Hematopoietic multipotent progenitor cell treated with erythropoietin and hydrocortisone succinate and interleukin-3 and kit ligand, for 6 days (in vitro differentiated cells): ENCODE measurements around the gene SMARCC1.

Experiments used
- DNase-seq: peaks from one replicate; pipeline ENCODE4 v3.0.0-alpha.2; 2015

Gene SMARCC1

DNA sequence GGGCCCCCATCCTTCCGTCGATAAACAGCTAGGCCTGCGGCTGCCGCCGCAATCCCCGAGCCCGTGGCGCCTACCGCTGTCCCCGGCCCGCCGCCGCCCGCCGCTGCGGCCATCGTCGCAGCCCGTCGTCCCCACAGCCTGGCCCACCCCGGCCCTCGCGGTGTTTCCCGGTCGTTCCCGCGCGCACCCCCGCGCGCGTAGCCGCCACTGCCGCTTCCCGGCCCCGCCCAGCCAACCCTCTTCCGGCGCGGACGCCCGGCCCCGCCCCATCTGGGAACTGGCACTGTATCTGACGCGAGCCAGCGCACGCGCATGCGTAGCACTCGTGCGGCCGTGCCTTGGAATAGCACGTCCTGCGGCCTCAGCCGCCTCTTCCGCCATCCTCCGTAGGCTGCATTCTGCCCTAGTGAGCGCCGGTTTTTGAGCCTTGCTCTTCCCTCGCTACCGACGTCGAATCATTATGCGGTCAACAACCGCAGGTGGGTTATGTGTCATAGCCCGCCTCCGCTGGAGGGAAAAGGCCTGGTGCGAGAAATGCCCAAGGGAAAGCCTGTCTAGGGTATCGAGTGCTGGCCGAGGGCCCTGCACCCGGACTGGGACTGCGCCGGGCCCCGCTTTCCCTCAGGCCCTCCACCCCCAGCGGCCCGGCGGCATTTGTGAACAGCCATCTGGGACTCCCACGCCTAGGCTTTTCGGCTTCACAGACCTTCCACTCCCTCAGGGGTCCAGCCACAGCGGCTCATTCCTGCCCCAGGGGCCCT lies at the start of gene SMARCC1:
Gene SMARCC1, minus strand, starts transcription at position 209 of the 761 bp plus-strand sequence. Its CDS starts 96 bp downstream, at position 113.
- DNase-seq = peak; percentile 98

DNA sequence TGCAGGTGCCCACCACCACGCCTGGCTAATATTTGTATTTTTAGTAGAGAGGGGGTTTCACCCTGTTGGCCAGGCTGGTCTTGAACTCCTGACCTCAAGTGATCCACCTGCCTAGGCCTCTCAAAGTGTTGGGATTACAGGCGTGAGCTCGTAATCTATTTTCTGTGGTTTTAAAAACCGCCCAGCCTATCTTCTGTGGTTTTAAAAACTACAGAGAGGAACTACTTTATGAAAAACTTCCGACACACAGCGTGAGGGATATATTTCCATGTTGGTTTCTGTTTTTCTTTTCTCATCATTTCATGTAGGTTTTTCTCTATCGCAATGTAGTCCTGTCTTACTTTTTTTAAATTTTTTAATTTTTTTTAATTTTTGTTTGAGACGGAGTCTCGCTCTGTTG lies 47.8 kb upstream of the SMARCC1 start:
- peak; percentile 64 for DNase-seq

DNA sequence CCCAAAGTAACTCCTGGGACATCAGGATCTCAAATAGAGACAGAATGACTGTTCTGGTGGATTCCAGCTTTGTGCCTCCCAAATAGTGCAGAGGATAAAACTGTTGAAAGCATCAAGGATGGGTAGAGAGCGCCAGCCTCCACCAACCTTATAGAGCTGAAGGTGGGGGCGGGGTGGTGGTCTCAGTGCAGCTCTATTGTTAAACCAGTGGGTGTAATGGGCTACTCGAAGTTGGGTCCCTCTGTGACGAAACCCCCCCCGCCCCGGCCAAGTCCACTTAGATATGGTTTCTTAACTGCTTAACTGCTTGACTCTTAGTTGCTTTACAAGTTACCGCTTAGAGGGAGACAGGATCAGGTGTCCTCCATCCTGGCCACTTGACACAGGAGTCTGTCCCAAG lies 43.9 kb upstream of the SMARCC1 start:
- DNase-seq = peak; percentile 20

DNA sequence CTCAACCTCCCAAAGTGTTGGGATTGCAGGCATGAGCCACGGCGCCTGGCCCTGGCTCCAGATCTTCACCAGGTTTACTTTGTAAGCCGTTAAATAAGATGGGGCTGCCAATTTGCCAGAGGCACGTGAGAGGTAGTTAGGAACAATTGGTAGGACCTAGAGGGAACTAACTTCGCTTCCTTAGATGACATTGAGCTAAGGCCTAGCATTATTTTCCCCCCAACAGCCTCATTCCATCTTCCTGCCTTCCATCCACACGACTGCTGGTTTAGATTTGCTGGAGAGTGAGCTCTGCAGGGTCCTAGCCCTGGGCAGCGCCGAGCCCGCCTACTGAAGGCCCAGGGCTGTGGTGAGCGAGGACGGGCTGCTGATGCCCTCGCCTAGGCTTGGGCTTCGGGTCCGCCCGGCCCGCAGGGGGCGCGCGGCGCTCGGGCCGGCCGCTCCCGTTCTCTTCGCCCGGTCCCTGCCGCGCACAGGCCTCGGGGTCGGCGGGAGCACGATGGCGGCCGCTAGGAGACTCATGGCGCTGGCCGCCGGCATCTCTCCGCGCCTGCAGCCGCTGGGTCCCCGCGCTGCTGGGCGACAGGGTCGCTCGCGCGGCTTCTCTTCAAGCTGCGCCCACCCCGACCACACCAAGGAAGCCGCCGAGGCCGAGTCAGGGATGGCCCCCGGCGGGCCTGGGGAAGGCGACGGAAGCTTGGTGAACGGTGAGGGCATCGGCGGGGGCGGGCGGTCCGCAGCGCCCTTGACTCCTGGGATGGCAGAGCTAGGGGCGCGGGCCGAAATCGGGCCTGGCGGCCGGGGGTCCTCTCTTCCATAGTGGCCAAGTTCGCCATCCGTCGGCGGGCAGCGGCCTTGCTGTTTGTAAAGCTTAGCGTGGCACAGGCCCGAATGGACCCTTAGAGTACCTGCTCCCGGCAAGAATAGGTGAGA lies 43.1 kb upstream of the SMARCC1 start:
- peak; percentile 89 for DNase-seq

DNA sequence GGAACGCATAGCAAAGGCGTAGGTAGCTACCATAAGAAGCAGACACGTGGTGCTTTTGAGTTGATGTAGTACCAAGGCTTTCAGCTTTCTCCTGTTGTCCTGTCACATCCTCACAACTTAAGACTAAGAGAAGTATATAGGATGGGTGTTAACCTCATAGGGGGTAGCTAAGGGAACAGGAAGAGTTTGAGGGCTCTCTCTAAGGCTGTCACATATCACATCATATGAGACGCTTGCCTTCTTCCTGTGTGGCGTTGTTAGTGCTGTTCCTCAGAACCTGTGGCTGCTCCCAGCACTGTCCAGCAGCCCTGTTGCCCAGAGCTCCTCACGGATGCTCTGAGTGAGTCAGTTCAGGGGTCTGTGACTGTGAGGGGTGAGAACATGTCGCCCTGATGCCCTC lies 35.9 kb upstream of the SMARCC1 start:
- no peak for DNase-seq

DNA sequence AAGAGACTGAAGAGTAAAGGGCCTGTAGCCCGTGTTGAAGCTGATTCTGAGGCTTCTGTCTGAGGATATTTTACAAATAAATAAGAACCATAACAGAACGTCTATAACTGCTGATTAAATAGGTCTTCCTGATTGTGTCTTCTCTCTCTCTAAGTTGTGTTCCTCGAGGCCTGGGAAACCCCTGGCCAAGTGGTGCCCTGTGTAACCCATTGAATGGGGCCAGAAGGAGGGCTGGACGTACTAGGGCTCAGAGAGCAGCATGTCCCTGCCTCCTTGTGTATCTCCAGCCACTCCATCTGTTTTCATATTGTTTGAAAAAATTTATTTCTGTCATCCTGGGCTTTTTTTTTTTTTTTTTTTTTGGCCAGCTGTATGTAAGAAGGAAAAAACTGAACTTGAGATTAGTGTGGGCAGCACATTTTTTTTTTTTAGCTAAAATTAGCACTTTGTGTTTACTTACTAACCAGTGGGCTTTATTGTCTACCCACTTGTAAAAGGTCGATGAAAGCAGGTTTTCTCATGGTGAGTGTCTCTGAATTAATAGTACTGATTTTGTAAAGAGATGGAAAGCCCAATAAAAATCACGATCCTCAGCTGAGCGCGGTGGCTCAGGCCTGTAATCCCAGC lies 32.0 kb upstream of the SMARCC1 start:
- DNase-seq = no peak

DNA sequence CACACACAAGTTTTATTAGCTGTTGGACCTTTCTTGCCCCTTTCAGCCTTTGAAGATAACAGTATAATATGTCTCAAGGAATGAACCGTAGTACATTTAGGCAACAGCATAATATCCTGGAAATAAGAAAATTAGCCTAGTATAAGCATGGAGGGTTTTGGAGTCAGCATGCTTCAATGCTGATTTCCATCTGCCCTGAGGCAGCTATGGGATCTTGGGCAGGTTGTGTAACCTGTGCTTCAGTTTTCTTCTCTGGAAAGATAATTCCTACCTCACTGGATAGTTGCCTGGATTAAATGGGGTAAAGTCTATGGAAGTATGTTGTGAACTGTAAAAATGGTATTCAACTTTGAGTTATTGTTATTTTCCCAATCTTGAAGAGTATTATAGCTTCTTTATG lies 22.9 kb upstream of the SMARCC1 start:
- no peak for DNase-seq

DNA sequence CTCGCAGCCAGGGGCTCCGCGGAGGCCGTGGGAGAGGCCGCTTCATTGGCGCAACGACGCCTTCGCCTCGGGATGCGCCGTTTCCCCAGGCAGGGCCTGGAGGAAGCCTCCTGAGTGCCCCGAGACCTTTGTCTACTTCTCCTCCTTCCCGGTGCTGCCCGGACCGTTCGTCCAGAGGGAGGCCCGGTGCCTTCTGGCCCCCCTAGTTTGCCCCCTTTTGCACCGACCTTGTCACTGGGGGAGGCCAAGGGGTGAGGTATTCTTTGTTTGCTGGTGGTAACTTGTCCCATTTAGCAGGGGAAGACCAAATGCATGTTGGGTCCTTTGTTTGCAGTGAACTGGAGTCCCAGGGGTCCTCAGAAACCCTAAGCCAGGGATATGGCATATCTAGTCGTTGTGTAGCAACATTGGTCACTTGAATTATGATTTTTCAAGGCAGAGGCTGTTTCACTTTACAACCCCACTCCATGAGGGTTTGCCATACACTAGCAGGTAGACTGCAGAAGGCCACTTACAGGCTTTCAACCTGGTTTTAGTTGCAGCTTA lies 21.9 kb upstream of the SMARCC1 start:
- peak; percentile 35 for DNase-seq

DNA sequence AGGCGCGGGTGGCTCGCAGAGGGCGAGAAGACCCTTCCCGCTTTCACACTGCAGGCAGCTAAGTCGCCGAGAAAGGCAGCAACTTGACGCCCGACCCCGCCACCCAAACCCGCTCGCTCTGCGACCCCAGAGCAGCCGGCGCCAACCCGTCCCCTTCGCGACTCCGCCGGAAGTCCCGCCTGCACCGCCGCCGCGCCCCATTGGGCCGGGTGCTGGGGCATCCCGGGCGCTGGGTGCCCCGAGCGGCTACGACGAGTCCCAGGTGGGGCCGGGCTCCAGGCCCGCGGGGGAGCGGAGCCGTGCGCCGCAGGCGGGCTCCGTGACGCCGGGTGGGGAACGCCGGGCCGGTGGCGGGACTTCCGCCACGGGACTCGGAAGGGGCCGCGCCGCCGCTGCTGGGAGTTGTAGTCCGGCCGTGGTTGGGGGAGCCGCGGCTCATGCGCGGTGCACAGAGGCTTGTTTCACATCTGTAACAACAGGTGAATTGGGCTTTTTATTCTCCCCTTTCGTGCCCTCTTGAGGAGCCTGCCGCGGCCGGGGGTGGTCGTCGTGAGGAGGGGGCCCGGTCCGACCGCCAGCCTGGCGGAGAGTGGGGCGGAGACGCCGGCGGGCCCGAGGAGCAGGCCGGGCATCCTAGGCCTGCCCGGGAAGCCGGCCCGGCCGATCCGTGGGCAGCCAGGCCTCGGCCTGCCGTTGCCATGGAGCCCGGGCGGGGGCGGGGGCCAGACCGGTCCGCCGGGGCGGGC lies 21.2 kb upstream of the SMARCC1 start, which contains the start of gene DHX30:
Gene DHX30, plus strand, starts transcription at position 405 of the 746 bp plus-strand sequence. CDS start 7,546 bp downstream, outside the sequence.
- DNase-seq = peak; percentile 92

DNA sequence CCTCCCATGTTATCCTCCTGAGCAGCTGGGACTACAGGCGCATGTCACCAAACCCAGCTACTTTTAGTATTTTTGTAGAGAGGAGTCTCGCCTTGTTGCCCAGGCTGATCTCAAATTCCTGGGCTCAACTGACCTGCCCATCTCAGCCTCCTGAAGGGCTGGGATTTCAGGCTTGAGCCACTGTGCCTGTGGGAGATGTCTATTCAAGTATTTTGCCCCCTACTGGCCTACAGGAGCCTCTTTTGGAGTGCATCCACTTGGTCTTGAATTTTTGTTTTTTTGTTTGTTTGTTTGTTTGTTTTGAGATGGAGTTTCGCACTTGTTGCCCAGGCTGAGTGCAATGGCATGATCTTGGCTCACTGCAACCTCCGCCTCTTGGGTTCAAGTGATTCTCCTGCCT lies 18.0 kb upstream of the SMARCC1 start:
- peak; percentile 60 for DNase-seq

DNA sequence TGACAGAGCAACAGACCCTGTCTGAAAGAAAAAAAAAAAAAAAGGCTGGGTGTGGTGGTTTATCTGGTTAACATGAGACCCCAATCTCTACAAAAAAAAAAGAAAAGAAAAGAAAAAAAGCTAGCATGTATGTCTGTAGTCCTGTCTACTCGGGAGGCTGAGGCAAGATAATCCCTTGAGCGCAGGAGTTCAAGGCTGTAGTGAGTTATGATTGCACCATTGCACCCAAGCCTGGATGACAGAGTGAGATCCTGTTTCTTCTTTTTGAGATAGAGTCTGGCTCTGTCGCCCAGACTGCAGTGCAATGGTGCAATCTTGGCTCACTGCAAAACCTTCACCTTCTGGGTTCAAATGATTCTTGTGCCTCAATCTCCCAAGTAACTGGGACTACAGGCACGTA lies 12.9 kb upstream of the SMARCC1 start:
- peak; percentile 74 for DNase-seq

DNA sequence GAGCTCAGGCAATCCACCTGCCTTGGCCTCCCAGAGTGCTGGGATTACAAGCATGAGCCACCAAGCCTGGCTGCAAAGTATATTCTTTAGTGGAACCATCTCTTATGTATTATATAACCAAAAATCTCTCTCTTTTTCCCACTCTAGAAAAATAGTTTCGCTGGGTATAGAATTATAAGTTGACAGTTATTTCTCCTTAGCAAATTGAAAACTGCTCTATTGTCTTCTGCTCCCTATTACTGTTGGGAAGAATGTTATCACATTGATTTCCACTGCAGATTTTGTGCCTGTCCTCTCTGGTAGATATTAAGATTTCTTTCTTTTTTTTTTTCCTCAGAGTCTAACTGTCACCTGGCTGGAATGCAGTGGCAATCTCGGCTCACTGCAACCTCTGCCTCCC lies 11.0 kb upstream of the SMARCC1 start:
- no peak for DNase-seq

DNA sequence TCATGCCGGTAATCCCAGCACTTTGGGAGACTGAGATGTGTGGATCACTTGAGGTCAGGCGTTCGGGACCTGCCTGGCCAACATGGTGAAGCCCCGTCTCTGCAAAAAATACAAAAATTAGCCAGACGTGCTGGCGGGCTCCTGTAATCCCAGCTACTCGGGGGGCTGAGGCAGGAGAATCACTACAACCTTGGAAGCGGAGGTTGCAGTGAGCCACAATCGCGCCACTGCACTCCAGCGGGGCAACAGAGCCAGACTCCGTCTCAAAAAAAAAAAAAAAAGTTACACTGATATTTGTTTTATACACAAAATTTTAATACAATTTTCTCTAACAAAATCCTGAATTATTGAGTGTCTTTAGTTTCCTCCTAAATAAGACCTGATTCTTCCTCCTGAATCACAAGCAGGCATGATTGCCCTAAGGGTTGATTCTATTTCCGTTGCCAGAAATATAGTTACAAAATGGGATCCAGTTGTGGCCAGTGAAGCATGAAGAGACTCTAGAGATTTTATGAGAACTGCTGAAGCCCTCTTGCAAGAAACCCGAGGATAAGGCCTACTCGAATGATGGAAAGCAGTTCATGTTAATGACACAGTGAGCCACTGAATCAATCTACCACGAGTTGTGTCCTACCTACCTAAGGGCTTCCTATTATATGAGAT lies 9.6 kb upstream of the SMARCC1 start:
- DNase-seq = no peak

DNA sequence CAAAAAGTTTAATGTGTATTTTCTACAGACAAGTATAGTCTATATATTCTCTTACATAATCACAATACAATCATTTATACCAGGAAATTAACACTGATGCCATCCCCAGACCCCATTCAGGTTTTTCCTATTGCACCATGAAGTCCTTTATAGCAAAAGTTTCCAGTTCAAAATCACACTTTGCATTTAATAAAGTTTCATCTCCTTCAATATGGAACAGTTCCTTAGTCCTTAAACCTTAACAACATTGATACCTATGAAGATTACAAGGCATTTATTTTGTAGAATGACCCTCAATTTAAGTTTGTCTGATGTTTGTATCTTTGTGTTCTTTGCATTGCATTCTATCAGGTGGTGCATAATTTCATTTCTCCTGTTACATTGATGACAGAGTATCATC lies 2.0 kb upstream of the SMARCC1 start:
- DNase-seq = no peak

DNA sequence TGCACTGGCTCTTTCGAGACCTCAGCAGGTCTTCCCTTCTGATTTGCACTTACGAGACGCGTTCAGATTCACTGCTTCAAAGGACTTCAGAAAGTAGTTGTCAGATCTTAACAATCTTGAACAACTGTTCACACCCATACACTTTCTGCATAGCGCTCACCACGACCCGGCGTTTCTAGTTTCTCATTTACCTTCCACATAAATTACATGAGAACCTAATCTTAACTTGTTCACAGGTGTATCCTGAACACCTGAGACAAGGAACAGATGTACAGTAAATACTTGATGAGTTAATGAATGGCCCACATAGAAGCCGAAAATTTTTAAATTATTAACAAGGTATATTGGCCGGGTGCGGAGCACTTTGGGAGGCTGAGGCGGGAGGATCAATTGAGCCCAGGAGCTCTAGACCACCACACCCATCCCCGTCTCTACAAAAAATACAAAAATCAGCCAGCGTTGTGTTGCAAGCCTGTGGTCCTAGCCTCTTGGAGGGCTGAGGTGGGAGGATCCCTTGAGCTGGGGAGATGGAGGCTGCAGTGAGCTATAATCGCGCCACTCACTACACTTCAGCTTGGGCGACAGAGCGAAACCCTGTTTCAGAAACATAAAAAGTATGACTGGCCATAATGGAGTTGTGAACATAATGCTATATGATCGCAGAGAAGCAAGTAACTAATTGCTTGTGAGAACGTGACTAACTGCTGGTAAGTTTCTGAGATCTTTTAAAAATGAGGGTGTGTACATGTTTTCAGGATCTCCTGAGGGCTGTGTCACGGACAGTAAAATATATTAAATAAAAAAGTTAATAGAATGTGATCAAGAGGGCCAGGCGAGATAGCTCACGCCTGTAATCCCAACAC lies 984 bp upstream of the SMARCC1 start:
- DNase-seq = peak; percentile 22

DNA sequence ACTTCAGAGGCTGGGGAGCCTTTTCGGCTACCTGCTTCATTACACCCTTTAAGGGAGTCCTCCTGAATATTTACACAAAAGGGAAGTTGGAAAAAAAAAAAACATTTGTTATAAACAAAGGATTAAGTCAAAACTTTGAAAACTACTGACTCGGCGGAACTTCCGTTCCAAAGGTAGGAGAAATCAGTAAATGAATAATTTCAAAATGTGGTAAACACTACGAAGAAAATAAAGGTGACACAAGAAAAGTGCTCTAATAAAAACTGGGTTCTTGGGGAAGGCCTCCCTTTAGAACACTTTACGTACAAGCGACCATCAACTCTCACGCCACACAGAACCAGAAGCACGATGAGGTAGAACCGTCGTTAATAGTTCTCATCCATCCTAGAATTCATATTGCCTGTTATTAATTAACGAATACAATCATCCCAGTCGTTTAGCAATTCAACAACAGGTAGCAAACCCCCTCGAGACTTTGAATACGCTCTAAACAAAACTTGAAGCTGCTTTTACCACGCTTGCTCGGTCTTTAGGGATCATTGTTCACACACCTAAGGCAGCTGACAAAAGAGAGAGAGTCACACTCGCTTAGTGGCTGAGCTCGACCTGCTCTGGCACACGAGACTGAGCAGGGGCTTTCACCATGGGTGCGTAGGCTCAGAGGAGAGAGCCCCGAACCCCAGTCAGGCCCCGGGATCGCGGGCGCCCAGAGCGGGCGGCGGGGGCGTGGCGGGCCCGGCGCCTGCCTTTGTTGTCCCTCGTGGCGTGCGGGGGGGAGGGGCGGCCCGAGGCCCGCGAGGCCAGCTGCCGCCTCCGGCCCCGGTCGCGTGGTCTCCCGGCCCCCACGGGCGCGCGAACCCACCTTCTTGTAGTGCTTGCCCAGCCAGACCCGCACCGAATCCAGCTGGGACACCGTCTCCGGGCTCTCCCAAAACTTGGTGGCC lies 680 bp downstream of the SMARCC1 start:
- DNase-seq = peak; percentile 72

DNA sequence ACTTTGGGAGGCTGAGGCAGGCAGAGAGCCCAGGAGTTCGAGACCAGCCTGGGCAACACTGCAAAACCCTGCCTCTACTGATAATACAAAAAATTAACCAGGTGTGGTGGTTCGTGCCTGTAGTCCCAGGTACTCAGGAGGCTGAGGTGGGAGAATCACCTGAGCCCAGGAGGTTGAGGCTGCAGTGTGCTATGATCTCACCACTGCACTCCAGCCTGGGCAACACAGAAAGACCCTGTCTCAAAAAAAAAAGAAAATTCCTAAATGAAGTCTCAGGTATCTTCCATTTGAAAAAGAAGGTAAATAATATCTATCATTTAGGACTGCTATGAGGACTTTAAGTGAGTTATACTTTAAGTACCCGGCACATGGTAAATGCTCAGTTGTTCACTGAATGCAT lies 2.9 kb downstream of the SMARCC1 start:
- no peak for DNase-seq

DNA sequence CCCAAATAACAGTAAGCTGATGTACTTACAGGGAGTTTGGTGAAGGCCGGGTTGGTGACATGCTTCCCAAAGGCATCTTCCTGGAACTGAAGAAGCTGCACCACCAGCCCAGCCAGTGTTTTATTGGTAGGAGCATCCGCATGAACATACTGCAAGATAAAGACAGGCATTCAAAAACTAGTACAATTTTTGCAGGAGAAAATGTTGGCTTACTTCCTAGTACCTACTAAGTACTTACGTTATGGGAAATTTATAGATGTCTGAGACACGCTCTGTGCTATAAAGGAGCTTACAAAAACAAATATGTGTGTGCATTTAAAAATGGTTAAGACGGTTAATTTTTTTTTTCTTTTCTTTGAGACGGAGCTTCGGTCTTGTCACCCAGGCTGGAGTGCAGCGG lies 8.9 kb downstream of the SMARCC1 start:
- no peak for DNase-seq

DNA sequence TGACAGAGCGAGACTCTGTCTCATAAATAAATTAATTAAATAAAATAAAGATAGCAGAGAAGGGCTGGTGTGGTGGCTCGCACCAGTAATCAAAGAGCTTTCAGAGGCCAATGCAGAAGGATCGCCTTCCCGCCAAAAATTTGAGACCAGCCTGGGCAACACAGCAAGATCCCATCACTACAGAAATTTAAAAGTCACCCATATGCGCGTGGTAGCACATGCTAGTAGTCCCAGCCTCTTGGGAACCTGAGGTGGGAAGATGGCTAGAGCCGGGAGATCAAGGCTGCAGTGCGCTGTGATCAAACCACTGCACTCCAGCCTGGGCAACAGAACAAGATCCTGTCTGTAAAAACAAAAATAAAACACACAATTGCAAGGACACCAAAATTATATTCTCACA lies 9.6 kb downstream of the SMARCC1 start:
- DNase-seq = no peak

DNA sequence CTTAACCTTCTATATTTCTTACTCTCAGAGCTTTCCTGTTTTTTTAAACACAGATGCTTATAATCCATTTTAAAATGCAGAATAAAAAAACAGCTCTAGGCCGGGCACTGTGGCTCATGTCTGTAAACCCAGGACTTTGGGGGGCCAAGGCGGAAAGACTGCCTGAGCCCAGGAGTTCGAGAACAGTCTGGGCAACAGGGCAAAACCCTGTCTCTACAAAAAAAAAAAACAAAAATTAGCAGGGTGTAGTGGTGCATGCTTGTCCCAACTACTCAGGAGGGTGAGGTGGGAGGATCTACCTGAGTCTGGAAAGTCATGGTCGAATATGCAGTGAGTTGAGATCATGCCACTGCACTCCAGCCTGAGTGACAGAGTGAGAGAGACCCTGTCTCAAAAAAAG lies 15.5 kb downstream of the SMARCC1 start:
- no peak for DNase-seq
